Body of pancreas (tissue), 4 donors: ENCODE results near the gene ALG14.

Experiments
- CTCF ChIP-seq, 7 experiments: fragments of 450-650 bp in 4 of 7; fragments of 200-600 bp in 3 of 7; sonication (generic) in 3 of 7; IDR thresholded peaks; one replicate each; pipeline ENCODE4 v1.5.1; 2016 to 2019; ENCODE audit warnings: antibody characterized with exemption in 7 of 7
- POLR2A ChIP-seq, 3 donors: fragments of 450-650 bp; IDR thresholded peaks; one replicate each; pipeline ENCODE4 v1.6.1; 2016; ENCODE audit warnings: antibody characterized with exemption in 3 of 3, mild to moderate bottlenecking in 2 of 3

GRCh38 chr1:95058974-95059373 lies 13.8 kb downstream of the ALG14 start:
- TF ChIP-seq POLR2A (IDR thresholded peaks at IDR 0.05) (no peak), CTCF (IDR thresholded peaks at IDR 0.05) (no peak)
